Renal pelvis (tissue), 12 donors: Measurements from ENCODE around the gene CCDC182. TPM values are rescaled to one million over a fixed set of nuclear protein-coding genes. Genes with fewer than 3 reads are reported as not detected.

Source experiments
- DNase-seq: peaks from one replicate; pipeline ENCODE4 v3.0.0-alpha.2; 2013
- long read RNA-seq, 16 experiments: transcript quantifications; one replicate each; lab custom pipeline, GENCODE V29; 2026
- polyA plus RNA-seq, 3 donors: library from polyadenylated mRNA; unstranded; fragments of 120-200 nt; gene quantifications; one replicate each; pipeline ENCODE4 v1.2.1, GENCODE V29; 2013; ENCODE audit not compliant: insufficient read length in 3 of 3

The CCDC182 gene
- not detected for polyA plus RNA-seq
- long read RNA-seq, donor 1: 0 reads
- long read RNA-seq, donor 2: 0 reads
- long read RNA-seq, donor 3: 0 reads
- long read RNA-seq, donor 4: 0 reads
- long read RNA-seq, donor 5, partial matches to known transcripts: 0 of 1 reads
- long read RNA-seq, donor 5, other reads (novel, unspliced or antisense): 0 of 1 reads
- long read RNA-seq, donor 6: 0 reads
- long read RNA-seq, donor 7, partial matches to known transcripts: 0 of 1 reads
- long read RNA-seq, donor 7, other reads (novel, unspliced or antisense): 0 of 1 reads
- long read RNA-seq, donor 8: 0 reads
- long read RNA-seq, donor 9: 0 reads
- long read RNA-seq, donor 10: 0 reads
- long read RNA-seq, donor 11: 0 reads
- long read RNA-seq, donor 12: 0 reads
- long read RNA-seq, donor 13: 0 reads
- long read RNA-seq, donor 14: 0 reads
- long read RNA-seq, donor 15: 0 reads
- long read RNA-seq, donor 16: 0 reads

- DNase-seq: no peak
Measured at GRCh38 chr17:57745242-57745641, at the start of gene CCDC182. Gene CCDC182 (minus strand): TSS chr17:57745299. CDS start chr17:57745272, 27 bp downstream.

GRCh38 chr17:57794841-57795240 lies 49.7 kb upstream of the CCDC182 start:
- DNase-seq: no peak

GRCh38 chr17:57788725-57789124 lies 43.6 kb upstream of the CCDC182 start:
- no peak for DNase-seq

DNA sequence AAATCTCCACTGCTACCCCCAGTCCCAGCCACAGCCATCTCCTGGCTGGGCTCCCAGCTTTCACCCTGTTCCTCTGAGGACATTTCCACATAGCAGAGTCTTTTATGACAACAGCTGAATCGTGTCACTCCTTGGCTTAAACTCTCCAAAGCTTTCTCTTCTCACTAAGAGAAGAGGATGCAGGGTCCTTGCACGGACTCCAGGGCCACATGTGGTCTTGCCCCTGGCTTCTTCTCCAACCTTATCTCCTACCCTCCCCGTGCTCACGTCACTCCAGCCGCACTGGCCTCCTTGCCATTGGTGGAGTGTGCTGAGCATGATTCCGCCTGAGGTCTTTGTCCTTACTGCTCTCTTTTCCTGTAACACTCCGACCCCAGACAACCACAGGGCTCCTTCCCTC lies 39.9 kb upstream of the CCDC182 start:
- peak; percentile 84 for DNase-seq

DNA sequence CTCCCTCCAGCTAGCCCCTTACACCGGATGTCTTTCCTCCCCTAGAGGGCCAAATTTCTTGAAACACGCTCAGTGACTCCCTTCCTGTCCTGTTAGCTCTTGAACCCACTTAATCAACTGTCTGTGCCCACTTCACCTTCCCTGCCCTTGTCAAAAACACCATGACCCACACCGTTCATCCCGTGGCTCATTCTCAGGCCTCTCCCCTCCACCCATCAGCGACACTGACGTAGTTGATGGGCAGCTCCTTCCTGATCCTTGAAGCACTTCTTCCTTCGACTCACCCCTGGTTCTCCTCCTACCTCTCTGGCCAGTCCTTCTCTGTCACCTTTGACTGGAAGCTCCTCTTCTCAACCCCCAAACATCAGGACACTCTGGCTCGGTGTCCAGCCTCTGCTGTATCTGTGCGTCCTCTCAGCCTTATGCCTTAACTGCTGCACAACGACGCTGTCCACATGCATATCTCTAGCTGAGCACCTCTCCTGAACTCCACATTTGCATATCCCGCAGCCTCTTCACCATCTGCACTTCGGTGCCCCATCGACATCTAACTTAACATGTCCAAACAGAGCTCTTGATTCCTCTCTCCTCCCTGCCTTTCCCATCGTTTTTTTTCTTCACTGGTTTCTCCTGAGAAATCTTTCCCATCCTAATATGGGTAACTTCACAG lies 39.3 kb upstream of the CCDC182 start:
- DNase-seq: no peak

GRCh38 chr17:57783338-57783742 lies 38.2 kb upstream of the CCDC182 start:
- peak; percentile 81 for DNase-seq

DNA sequence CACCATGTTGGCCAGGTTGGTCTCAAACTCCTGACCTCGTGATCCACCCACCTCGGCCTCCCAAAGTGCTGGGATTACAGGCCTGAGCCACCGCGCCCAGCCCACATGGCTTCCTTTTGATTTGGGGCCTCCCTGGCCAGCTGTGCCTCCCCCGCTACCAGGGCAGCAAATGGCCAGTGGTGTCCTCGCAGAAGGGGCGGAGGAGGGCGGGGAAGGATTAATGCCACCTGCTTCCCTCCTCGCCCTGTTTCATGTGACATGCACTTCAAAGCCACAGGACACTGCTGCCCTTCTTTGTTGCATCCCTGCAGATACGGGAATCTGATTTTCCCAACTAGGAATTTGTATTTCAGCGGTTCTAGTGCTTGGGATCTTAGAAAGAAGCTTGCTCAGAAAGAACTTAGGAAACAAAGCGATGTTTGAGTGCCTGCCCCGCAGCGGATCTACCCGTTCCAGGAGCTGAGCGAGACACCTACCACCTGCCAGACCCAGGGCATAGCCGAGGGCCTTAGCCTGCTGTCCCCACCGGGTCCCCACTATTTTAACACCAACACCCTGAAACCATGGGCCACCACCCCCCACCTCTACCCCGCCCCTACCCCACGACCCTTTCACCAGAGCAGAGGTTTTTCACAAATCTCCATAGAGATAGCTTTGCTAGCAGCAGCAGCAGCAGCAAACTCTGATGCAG lies 37.7 kb upstream of the CCDC182 start:
- no peak for DNase-seq

DNA sequence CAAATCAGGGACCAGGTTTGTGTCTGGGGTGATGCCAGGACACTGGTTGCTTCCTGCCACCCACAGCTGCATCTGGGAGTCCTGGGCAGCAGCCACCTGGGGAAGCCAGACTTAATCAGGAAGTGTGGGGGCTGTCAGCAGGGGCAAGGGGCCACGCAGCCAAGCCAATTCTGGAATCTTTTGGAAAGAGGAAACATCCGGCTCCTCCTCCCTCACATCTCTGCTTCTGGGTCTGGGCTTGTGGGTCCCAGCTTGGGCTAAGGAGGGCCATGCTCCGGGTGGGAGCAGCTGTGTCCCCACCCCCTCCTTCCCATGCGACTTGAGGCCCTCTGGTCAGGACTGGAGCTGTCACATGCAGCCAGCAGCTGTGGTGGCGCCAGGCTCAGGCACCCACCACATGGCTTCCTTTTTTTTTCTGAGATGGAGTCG lies 37.0 kb upstream of the CCDC182 start:
- DNase-seq: no peak

- DNase-seq: no peak
Measured at GRCh38 chr17:57781386-57782061, 36.4 kb upstream of the CCDC182 start.

DNA sequence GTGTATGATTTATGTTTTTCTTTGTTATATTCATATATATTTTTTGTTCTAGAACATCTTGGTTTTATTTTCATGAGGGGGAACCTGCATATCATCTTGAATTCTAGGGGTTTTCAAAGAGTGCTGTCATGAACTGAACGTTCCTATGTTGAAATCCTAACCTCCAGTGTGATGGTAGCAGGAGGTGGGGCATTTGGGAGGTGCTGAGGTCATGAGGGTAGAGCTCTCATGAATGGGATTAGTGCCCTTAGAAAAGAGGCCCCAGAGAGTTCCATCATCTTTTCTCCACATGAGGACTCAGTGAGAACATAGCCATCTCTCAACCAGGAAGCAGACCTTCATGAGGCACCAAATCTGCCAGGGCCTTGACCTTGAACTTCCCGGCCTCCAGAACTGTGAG lies 34.6 kb upstream of the CCDC182 start:
- no peak for DNase-seq

DNA sequence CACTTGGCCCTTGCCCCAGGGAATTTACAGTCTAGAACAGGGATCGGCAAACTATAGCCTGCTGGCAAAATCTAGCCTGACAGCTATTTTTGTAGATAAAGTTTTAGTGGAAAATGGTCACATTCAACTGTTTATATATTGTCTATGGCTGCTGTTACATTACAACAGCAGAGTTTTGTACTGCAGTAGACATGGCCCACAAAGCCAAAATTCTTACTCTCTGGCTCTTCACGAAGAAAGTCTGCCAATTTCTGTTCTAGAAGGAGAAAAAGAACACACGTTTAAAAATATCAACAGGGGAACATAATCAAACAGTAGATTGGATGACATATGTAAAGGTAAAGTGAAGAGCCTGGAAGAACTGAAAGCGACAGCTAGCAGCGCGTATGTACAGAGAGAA lies 33.2 kb upstream of the CCDC182 start:
- no peak for DNase-seq

- no peak for DNase-seq
Measured at GRCh38 chr17:57776366-57776765, 31.3 kb upstream of the CCDC182 start.

GRCh38 chr17:57774872-57775271 lies 29.8 kb upstream of the CCDC182 start:
- DNase-seq: no peak

DNA sequence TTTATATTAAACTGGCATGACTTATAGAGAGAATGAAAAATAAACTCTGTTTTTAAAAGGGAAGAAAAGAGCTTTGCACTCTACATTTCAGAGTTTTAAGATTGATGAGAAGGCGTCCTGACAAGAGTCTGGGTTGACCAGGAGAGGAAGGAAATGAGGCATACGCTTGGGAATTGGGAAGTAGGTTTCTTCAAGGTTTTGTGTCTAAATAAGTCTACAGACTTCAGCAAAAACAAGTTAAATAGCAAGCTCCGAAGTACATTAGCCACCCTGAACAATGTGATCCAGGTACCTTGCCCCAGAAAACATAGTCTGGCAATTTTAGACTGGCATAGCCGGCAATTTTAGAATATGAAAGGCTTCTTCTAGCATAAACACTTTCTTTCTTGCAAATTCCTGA lies 28.5 kb upstream of the CCDC182 start:
- no peak for DNase-seq

DNA sequence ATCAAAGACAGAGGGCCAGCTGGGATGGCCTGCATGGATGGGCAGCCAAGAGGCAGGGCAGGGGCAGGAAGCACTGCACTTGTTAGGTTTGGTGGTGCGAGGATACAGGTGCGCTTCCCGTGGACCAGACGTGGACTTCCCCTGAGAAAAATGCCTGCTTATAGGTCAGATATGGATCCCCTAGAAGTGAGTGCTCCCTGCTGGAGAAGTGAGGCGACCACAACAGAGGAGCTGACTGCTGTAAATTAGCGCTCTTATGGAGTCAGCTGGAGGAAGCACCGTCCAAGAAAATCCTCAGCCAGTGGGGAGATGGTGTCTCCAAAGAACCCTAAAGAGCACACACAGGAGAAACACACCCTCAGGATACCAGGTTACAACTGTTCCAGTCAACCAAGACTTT lies 27.7 kb upstream of the CCDC182 start:
- DNase-seq: no peak

DNA sequence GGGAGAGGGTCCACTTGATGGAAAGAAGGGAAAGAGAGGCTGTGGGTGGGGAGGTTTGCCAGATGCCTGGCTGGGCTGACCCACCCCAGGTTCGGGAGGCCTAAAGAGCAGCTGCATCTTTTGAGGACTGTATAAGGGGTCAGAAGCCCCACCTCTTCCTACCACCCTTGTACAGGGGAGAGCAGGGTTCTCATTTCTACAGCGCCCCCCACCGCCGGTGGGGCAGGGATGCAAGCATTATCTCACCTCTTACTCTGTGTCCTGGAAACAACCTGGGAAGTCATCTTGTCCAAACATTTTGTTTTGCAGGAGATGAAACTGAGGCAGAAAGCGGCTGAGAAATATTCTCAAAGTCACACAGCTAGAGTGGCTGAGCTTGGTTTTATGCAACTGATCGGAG lies 22.5 kb upstream of the CCDC182 start:
- no peak for DNase-seq

- DNase-seq: no peak
Measured at GRCh38 chr17:57766318-57766943, 21.3 kb upstream of the CCDC182 start.

GRCh38 chr17:57762452-57763395 lies 17.6 kb upstream of the CCDC182 start:
- DNase-seq: no peak

DNA sequence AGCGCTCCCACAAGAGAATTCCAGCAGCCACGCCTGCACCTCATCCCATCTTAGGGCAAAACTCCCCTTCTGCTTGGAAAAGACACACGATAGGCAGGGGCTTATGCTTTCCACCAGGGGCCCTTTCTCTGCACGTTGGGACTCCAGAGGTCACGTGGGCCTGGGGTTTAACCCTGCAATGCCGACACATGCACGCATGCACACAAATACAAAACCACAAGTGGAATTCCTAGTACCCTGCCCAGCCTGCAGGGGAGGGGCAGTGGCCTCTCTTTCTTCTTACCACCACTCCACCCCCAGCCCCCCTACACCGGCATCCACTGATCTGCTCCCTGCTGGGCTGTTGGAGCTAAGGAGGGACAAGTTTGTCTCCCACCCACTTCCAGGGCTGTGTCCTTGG lies 16.8 kb upstream of the CCDC182 start:
- DNase-seq: no peak

DNA sequence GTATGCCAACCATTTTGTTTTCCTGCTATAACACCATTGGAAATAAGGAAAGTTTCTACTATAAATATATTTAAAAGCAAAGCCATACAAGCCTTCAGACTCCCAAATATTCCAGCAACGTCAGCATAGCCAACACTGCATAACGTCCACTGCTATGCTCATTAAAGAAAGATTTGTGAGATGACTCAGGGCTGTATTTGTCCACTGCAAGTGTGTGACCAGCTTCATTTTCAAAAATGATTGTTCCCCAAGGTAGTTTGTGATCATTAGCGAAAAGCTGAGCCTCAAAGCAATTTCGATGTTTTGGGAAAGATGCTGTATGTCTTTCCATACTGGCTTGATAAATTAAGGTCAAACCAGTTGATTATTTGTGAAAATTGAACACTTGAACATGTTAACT lies 14.9 kb upstream of the CCDC182 start:
- no peak for DNase-seq
